Measurements from ENCODE around the gene EMSY. TPM values are rescaled to one million over a fixed set of nuclear protein-coding genes. Genes with fewer than 3 reads are reported as not detected.

EMSY gene
- total RNA-seq, 1 experiment from 2014 or later = 29.3 TPM

DNA sequence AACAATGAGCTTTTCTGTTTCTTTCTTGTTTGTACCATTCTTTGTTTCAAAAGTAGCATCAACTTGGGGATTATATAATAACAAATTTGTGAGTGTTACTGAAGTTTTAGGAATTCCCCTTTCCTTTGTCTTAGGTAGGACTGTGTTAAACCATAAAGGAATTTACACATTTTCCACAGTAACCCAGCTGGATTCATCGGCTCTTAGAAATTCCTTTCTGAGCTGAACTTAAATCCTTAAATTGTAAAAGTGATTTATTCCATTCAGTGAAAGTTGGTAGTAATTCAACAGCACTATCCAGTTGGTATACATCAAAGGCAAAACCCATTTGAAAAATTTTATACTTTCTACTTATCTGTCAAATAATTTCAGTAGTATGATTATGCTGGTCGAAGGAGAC lies 11.8 kb downstream of the EMSY start:
- Histone ChIP-seq H3K4me2 (ENCODE audit: insufficient read depth, insufficient read length, low read length) (no peak overlapping the region), H4K8ac (replicated peaks; ENCODE audit: insufficient read length, low read depth, low read length) (no peak overlapping the region), H4K20me1 (ENCODE audit: control insufficient read depth, insufficient read depth, insufficient read length) (no peaks in the 10 kb centered on the region), H2AFZ (ENCODE audit: low read length) (no peak overlapping the region), H2BK12ac (ENCODE audit: insufficient read length, low read depth, low read length) (no peak overlapping the region), H3K23me2 (ENCODE audit: insufficient read length, low read depth, low read length, poor library complexity, severe bottlenecking) (no peaks in the 10 kb centered on the region), H2BK20ac (ENCODE audit: low read depth, low read length, poor library complexity, severe bottlenecking) (no peak overlapping the region), H2AK5ac (ENCODE audit: insufficient read length, low read length) (no peak overlapping the region), H3K9ac (ENCODE audit: extremely low read depth, insufficient read length, low read length) (no peak overlapping the region), H3K14ac (ENCODE audit: insufficient read depth, low read length) (no peak overlapping the region), H3K9me3 (ENCODE audit: control insufficient read depth, low read depth, low read length) (no peaks in the 10 kb centered on the region), H4K91ac (ENCODE audit: insufficient read length, low read depth, low read length) (no peak overlapping the region), H2BK15ac (ENCODE audit: low read depth, low read length) (no peak overlapping the region), H2BK120ac (ENCODE audit: low read depth, low read length, poor library complexity, severe bottlenecking) (no peak overlapping the region), H3K4me1 (ENCODE audit: insufficient read depth, low read length) (no peaks in the 10 kb centered on the region; the same call in 1 of the 2 replicates), H3K18ac (ENCODE audit: insufficient read length, low read depth, low read length) (no peak overlapping the region), H3K79me1 (ENCODE audit: insufficient read depth, low read depth, low read length, poor library complexity, severe bottlenecking) (no peaks in the 10 kb centered on the region), H3K56ac (ENCODE audit: insufficient read length, low read depth, low read length) (no peak overlapping the region), H4K5ac (ENCODE audit: insufficient read length, low read depth, low read length) (no peak overlapping the region), H2BK5ac (ENCODE audit: insufficient read length, low read length) (no peak overlapping the region), H3K27ac (ENCODE audit: insufficient read length, low read depth, low read length) (peak overlapping the region; percentile 99), H3T11ph (ENCODE audit: low read length) (no peak overlapping the region), H3K23ac (ENCODE audit: insufficient read length, low read depth, low read length) (no peak overlapping the region), H3K27me3 (ENCODE audit: insufficient read depth, low read length) (no peaks in the 10 kb centered on the region), H3K4ac (ENCODE audit: low read depth, low read length) (no peak overlapping the region), H3K79me2 (ENCODE audit: insufficient read depth, low read length) (no peaks in the 10 kb centered on the region)
- TF ChIP-seq, protein P1, sequence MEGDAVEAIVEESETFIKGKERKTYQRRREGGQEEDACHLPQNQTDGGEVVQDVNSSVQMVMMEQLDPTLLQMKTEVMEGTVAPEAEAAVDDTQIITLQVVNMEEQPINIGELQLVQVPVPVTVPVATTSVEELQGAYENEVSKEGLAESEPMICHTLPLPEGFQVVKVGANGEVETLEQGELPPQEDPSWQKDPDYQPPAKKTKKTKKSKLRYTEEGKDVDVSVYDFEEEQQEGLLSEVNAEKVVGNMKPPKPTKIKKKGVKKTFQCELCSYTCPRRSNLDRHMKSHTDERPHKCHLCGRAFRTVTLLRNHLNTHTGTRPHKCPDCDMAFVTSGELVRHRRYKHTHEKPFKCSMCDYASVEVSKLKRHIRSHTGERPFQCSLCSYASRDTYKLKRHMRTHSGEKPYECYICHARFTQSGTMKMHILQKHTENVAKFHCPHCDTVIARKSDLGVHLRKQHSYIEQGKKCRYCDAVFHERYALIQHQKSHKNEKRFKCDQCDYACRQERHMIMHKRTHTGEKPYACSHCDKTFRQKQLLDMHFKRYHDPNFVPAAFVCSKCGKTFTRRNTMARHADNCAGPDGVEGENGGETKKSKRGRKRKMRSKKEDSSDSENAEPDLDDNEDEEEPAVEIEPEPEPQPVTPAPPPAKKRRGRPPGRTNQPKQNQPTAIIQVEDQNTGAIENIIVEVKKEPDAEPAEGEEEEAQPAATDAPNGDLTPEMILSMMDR (conservative IDR thresholded peaks at IDR 0.05) = no peak
- Mint-ChIP-seq H3K4me3 (no peak overlapping the region), H3K4me1 (peaks cover 70 to 76% of the 10 kb centered on the region in 2 experiments), H3K27ac (peak overlapping the region; percentile 75 to 99 (median 99); a peak in 5 of 7 replicates), H3K9me3 (no peaks in the 10 kb centered on the region), H3K36me3 (ENCODE audit: insufficient read depth in 1 of 3, low read depth in 3 of 3) (peaks cover 12 to 27% (median 24%) of the 10 kb centered on the region in 3 experiments; a peak in 6 of 7 replicates), H3K27me3 (ENCODE audit: low read depth) (no peaks in the 10 kb centered on the region)
- WGBS (ENCODE audit: extremely low coverage, insufficient read length, low lambda C conversion rate) = no CpG with 5 or more reads among the region's 2 CpGs
- DNase-seq = no peak

Data from H9 (cell line).